Measurements from ENCODE around the gene ARID1B. TPM values are rescaled to one million over a fixed set of nuclear protein-coding genes. Genes with fewer than 3 reads are reported as not detected.

The ARID1B gene
- total RNA-seq, 1 experiment from 2014 or later: 42.8 TPM

DNA sequence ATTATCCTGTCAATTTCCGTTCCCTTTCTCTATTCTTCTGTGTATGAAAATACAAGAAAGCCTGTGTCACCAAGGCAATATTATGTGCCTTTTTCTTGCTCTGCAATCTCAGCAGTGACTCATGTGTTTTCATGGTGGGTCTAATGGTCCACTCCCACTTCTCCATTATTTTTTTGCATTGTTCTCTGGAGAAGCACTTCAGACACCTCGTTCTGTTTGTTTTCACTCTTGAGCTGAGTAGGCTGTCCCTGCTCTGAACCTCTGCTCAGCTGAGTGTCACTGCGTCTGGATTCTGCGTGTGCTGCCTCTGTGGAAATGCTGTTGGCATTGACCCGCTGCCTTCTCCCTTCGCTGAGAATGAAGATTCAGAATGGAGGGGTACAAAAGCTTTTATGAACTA, 315.6 kb downstream of the ARID1B start:
- H3K4me3 ChIP-seq: no peak overlapping the region
- no peak for TF ChIP-seq EZH2 (IDR thresholded peaks at IDR 0.05; ENCODE audit: low read depth)
- no peaks in the 10 kb centered on the region for H3K36me3 ChIP-seq (ENCODE audit: low read depth)
- H3K9me3 ChIP-seq (ENCODE audit: insufficient read depth, low read depth): no peaks in the 10 kb centered on the region
- H2AFZ ChIP-seq: no peak overlapping the region
- H4K20me1 ChIP-seq (ENCODE audit: insufficient read depth): peaks cover 5% of the 10 kb centered on the region; the same call in 1 of the 2 replicates
- no peaks in the 10 kb centered on the region for H3F3A ChIP-seq (ENCODE audit: insufficient read depth, low read depth)
- H3K27ac ChIP-seq: no peak overlapping the region
- H3K27me3 ChIP-seq (ENCODE audit: insufficient read depth, low read depth): no peaks in the 10 kb centered on the region
- H3K4me1 ChIP-seq (replicated peaks; ENCODE audit: insufficient read depth): no peaks in the 10 kb centered on the region
- no peak for DNase-seq
- no peaks in the 10 kb centered on the region for H3K9me2 ChIP-seq (ENCODE audit: insufficient read depth)
- intact Hi-C loops (cut with micrococcal nuclease; ENCODE audit: unreplicated experiment): no loop called here
- CTCF ChIA-PET: no interaction called here
- no peaks in the 10 kb centered on the region for H3K79me2 ChIP-seq (ENCODE audit: low read depth)
- POLR2A ChIA-PET (ENCODE audit: unreplicated experiment): no interaction called here
- no TSS peak for BruUV-seq (replicated peaks)
- H3K4me2 ChIP-seq: no peak overlapping the region

DNA sequence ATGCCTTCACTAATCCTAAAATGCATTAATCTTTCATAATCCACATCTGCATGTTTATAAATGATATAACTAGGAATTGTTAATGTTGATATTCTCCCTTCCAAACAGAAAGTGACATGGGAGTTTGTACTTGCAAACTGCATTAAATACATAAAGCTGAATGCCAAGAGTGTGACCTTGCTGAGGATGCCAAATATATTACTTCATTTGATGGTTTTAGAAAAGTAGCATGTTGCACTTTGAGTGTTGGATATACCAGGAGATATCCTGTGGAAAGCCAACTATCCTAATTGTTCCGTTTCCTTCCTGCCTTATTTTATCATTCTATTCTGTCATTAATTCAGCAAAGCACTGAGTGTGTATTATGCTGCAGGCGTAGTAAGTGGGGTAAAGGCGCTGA, 316.4 kb downstream of the ARID1B start:
- no peaks in the 10 kb centered on the region for H3K36me3 ChIP-seq (ENCODE audit: low read depth)
- no peaks in the 10 kb centered on the region for H3K4me1 ChIP-seq (replicated peaks; ENCODE audit: insufficient read depth)
- H3K4me2 ChIP-seq: no peak overlapping the region
- H3K27ac ChIP-seq: no peak overlapping the region
- H4K20me1 ChIP-seq (ENCODE audit: insufficient read depth): peaks cover 5% of the 10 kb centered on the region; the same call in 1 of the 2 replicates
- H3K9me2 ChIP-seq (ENCODE audit: insufficient read depth): no peaks in the 10 kb centered on the region
- intact Hi-C loops (cut with micrococcal nuclease; ENCODE audit: unreplicated experiment): no loop called here
- no TSS peak for BruUV-seq (replicated peaks)
- H3K27me3 ChIP-seq (ENCODE audit: insufficient read depth, low read depth): no peaks in the 10 kb centered on the region
- no peak for TF ChIP-seq EZH2 (IDR thresholded peaks at IDR 0.05; ENCODE audit: low read depth)
- H3K9me3 ChIP-seq (ENCODE audit: insufficient read depth, low read depth): no peaks in the 10 kb centered on the region
- POLR2A ChIA-PET (ENCODE audit: unreplicated experiment): no interaction called here
- no peak overlapping the region for H3K4me3 ChIP-seq
- CTCF ChIA-PET: no interaction called here
- DNase-seq: no peak
- no peaks in the 10 kb centered on the region for H3F3A ChIP-seq (ENCODE audit: insufficient read depth, low read depth)
- H2AFZ ChIP-seq: no peak overlapping the region
- no peaks in the 10 kb centered on the region for H3K79me2 ChIP-seq (ENCODE audit: low read depth)

DNA sequence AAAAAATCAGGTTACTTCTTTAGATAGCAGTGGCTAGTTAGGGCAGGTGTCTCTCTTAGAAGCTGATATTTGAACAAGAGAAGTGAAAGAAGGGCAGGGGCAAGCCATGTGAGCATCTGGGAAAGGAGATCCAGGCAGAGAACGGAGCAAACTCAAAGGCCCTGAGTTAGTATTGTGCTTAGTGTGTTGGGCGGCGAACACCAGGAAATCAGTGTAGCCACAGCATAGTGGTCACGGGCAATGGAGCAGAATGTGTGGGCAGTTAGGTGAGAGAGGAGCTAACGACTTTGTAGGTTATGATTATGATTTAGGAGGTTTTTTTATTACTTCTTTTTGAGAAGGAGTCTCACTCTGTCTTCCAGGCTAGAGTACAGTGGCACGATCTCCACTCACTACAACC, 316.9 kb downstream of the ARID1B start:
- peaks cover 5% of the 10 kb centered on the region; the same call in 1 of the 2 replicates for H4K20me1 ChIP-seq (ENCODE audit: insufficient read depth)
- H3K36me3 ChIP-seq (ENCODE audit: low read depth): no peaks in the 10 kb centered on the region
- CTCF ChIA-PET: no interaction called here
- no TSS peak for BruUV-seq (replicated peaks)
- no peak overlapping the region for H3K4me3 ChIP-seq
- H3K9me2 ChIP-seq (ENCODE audit: insufficient read depth): no peaks in the 10 kb centered on the region
- no peaks in the 10 kb centered on the region for H3K27me3 ChIP-seq (ENCODE audit: insufficient read depth, low read depth)
- H3K4me1 ChIP-seq (replicated peaks; ENCODE audit: insufficient read depth): no peaks in the 10 kb centered on the region
- no peaks in the 10 kb centered on the region for H3K9me3 ChIP-seq (ENCODE audit: insufficient read depth, low read depth)
- H3K27ac ChIP-seq: no peak overlapping the region
- H3K4me2 ChIP-seq: no peak overlapping the region
- TF ChIP-seq, protein P1, sequence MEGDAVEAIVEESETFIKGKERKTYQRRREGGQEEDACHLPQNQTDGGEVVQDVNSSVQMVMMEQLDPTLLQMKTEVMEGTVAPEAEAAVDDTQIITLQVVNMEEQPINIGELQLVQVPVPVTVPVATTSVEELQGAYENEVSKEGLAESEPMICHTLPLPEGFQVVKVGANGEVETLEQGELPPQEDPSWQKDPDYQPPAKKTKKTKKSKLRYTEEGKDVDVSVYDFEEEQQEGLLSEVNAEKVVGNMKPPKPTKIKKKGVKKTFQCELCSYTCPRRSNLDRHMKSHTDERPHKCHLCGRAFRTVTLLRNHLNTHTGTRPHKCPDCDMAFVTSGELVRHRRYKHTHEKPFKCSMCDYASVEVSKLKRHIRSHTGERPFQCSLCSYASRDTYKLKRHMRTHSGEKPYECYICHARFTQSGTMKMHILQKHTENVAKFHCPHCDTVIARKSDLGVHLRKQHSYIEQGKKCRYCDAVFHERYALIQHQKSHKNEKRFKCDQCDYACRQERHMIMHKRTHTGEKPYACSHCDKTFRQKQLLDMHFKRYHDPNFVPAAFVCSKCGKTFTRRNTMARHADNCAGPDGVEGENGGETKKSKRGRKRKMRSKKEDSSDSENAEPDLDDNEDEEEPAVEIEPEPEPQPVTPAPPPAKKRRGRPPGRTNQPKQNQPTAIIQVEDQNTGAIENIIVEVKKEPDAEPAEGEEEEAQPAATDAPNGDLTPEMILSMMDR (conservative IDR thresholded peaks at IDR 0.05): no peak
- TF ChIP-seq EZH2 (IDR thresholded peaks at IDR 0.05; ENCODE audit: low read depth): no peak
- H3F3A ChIP-seq (ENCODE audit: insufficient read depth, low read depth): no peaks in the 10 kb centered on the region
- POLR2A ChIA-PET (ENCODE audit: unreplicated experiment): no interaction called here
- H2AFZ ChIP-seq: no peak overlapping the region
- intact Hi-C loops (cut with micrococcal nuclease; ENCODE audit: unreplicated experiment): no loop called here
- H3K79me2 ChIP-seq (ENCODE audit: low read depth): no peaks in the 10 kb centered on the region
- DNase-seq: no peak

DNA sequence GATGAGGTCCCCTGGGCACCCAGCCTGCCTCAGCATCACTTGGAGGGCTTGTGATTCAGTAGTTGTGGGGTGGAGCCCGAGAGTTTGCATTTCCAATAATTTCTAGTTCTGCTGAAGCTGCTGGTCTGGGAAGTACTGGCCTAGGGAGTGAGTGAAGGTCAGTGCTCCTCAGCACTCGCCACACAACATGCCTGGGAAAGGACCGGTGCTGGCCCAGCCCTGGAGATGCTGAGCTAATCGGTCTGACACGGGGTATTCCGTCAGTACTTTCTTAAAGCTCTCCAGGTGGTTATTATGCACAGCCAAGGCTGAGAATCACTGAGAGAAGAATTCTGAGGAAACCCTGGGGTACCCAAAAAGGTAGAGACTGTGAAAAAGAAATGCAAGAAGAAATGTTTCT, 317.9 kb downstream of the ARID1B start:
- intact Hi-C loops (cut with micrococcal nuclease; ENCODE audit: unreplicated experiment): no loop called here
- Histone ChIP-seq H3K4me3 (no peak overlapping the region), H3K4me1 (replicated peaks; ENCODE audit: insufficient read depth) (no peaks in the 10 kb centered on the region), H3K79me2 (ENCODE audit: low read depth) (no peaks in the 10 kb centered on the region), H3K27ac (no peak overlapping the region), H3F3A (ENCODE audit: insufficient read depth, low read depth) (no peaks in the 10 kb centered on the region), H3K27me3 (ENCODE audit: insufficient read depth, low read depth) (no peaks in the 10 kb centered on the region), H3K36me3 (ENCODE audit: low read depth) (no peaks in the 10 kb centered on the region), H3K4me2 (no peak overlapping the region), H3K9me3 (ENCODE audit: insufficient read depth, low read depth) (no peaks in the 10 kb centered on the region), H3K9me2 (ENCODE audit: insufficient read depth) (no peaks in the 10 kb centered on the region), H4K20me1 (ENCODE audit: insufficient read depth) (0 out of 2 replicates have a peak, but pooled peaks cover 5% of the 10 kb centered on the region), H2AFZ (no peak overlapping the region)
- ChIA-PET POLR2A (ENCODE audit: unreplicated experiment) (no interaction called here), CTCF (no interaction called here)
- DNase-seq: no peak
- no TSS peak for BruUV-seq (replicated peaks)
- TF ChIP-seq, protein P1 (conservative IDR thresholded peaks at IDR 0.05): no peak
- no peak for TF ChIP-seq EZH2 (IDR thresholded peaks at IDR 0.05; ENCODE audit: low read depth)

Measured in PC-9 (cell line).